ENCODE data around the gene MKLN1. TPM values are rescaled to one million over a fixed set of nuclear protein-coding genes. Genes with fewer than 3 reads are reported as not detected.

The MKLN1 gene
- total RNA-seq, 4 donors from 2014 or later: 15.2 to 42.3 (median 24.0) TPM

- DNase-seq: peak; percentile 15
- Histone ChIP-seq H3K27ac (no peak overlapping the region), H3K36me3 (no peaks in the 10 kb centered on the region), H3K27me3 (peaks cover 0 to 9% (median 0%) of the 10 kb centered on the region in 4 donors), H3K9me3 (no peaks in the 10 kb centered on the region), H3K4me1 (peaks cover 0 to 27% (median 12%) of the 10 kb centered on the region in 3 donors), H3K4me3 (no peak overlapping the region)
- 18 to 29% methylated on average over 6 to 8 of the region's 14 CpGs for WGBS, 2 donors
- TF ChIP-seq CTCF (IDR thresholded peaks at IDR 0.05): peak; percentile 84 to 93 (median 86)
- no peak for TF ChIP-seq POLR2A (IDR thresholded peaks at IDR 0.05)
- intact Hi-C loops (cut with DNase I): loop anchor here (5.0 kb wide), 1 partner anchor 150 kb away; no protein-coding TSS in a partner anchor
Measured at GRCh38 chr7:131507592-131508331, 180.1 kb downstream of the MKLN1 start.

- WGBS, 2 donors: 71 to 79% methylated on average over 6 to 7 of the region's 10 CpGs
- peaks cover 0 to 25% (median 3%) of the 10 kb centered on the region in 3 donors for H3K4me1 ChIP-seq
- no peaks in the 10 kb centered on the region for H3K9me3 ChIP-seq
- intact Hi-C loops (cut with DNase I): loop anchor here (5.0 kb wide), 1 partner anchor 148 kb away; no protein-coding TSS in a partner anchor
- H3K4me3 ChIP-seq: no peak overlapping the region
- TF ChIP-seq POLR2A (IDR thresholded peaks at IDR 0.05) (no peak), CTCF (IDR thresholded peaks at IDR 0.05) (no peak)
- no peaks in the 10 kb centered on the region for H3K36me3 ChIP-seq
- H3K27ac ChIP-seq: no peak overlapping the region
- DNase-seq: no peak
- peaks cover 0 to 9% (median 0%) of the 10 kb centered on the region in 4 donors for H3K27me3 ChIP-seq
Measured at GRCh38 chr7:131508754-131509486, 181.2 kb downstream of the MKLN1 start.

GRCh38 chr7:131509781-131510180 lies 182.1 kb downstream of the MKLN1 start:
- no peak overlapping the region for H3K27ac ChIP-seq
- no peak overlapping the region for H3K4me3 ChIP-seq
- peaks cover 0 to 23% (median 3%) of the 10 kb centered on the region in 3 donors for H3K4me1 ChIP-seq
- DNase-seq: no peak
- H3K36me3 ChIP-seq: no peaks in the 10 kb centered on the region
- intact Hi-C loops (cut with DNase I): loop anchor here (5.0 kb wide), 1 partner anchor 148 kb away; no protein-coding TSS in a partner anchor
- TF ChIP-seq POLR2A (IDR thresholded peaks at IDR 0.05): no peak
- no peak for TF ChIP-seq CTCF (IDR thresholded peaks at IDR 0.05)
- no peaks in the 10 kb centered on the region for H3K9me3 ChIP-seq
- H3K27me3 ChIP-seq: peaks cover 0 to 9% (median 0%) of the 10 kb centered on the region in 4 donors
- 88 to 89% methylated on average over 4 to 5 of the region's 8 CpGs for WGBS, 2 donors

- Histone ChIP-seq H3K9me3 (no peaks in the 10 kb centered on the region), H3K36me3 (no peaks in the 10 kb centered on the region), H3K4me1 (peaks cover 0 to 23% (median 3%) of the 10 kb centered on the region in 3 donors), H3K27me3 (peaks cover 0 to 9% (median 0%) of the 10 kb centered on the region in 4 donors), H3K4me3 (no peak overlapping the region), H3K27ac (no peak overlapping the region)
- intact Hi-C loops (cut with DNase I): no loop called here
- no peak for TF ChIP-seq CTCF (IDR thresholded peaks at IDR 0.05)
- TF ChIP-seq POLR2A (IDR thresholded peaks at IDR 0.05): no peak
- no peak for DNase-seq
- 69 to 100% methylated on average over 2 to 8 of the region's 9 CpGs for WGBS, 2 donors
Measured at GRCh38 chr7:131511071-131511470, 183.4 kb downstream of the MKLN1 start.

Measured in esophagus squamous epithelium (tissue), 5 donors.